Stimulated activated naive B cell treated with anti-CD40 and anti-IgM and Interleukin-4, amounts not matched to agents 10 μg/mL and 1 μg/mL and 100 μg/mL, for 72 hours (primary cell): ENCODE results near the gene CDKL5.

Experiments used
- ATAC-seq, 2 donors: fragments of 150-1000 bp; cut with Tn5 transposase; replicated peaks; 2 replicates each; pipeline ENCODE4 v1.10.0; 2021; ENCODE audit warnings: moderate library complexity in 1 of 2
- DNase-seq: peaks from one replicate; pipeline ENCODE4 v3.0.0; 2021
- H3K27ac Mint-ChIP-seq: one replicate; pipeline ENCODE4 v1.8.0; 2022; ENCODE audit warnings: mild to moderate bottlenecking, mixed read lengths
- H3K27me3 Mint-ChIP-seq, 2 donors: one replicate each; pipeline ENCODE4 v1.8.0; 2022; ENCODE audit warnings: mixed read lengths in 2 of 2
- H3K36me3 Mint-ChIP-seq, 2 donors: one replicate each; pipeline ENCODE4 v1.8.0; 2022; ENCODE audit warnings: mixed read lengths in 2 of 2, mild to moderate bottlenecking in 1 of 2
- H3K4me1 Mint-ChIP-seq, 2 donors: one replicate each; pipeline ENCODE4 v1.8.0; 2022; ENCODE audit warnings: mixed read lengths in 2 of 2, mild to moderate bottlenecking in 1 of 2
- H3K4me3 Mint-ChIP-seq, 2 donors: one replicate each; pipeline ENCODE4 v1.8.0; 2022; ENCODE audit warnings: mild to moderate bottlenecking in 2 of 2, mixed read lengths in 2 of 2, moderate library complexity in 1 of 2
- H3K9me3 Mint-ChIP-seq, 2 donors: one replicate each; pipeline ENCODE4 v1.8.0; 2022; ENCODE audit warnings: mixed read lengths in 2 of 2, mild to moderate bottlenecking in 1 of 2

The CDKL5 gene

GRCh38 chrX:18491587-18492340 lies 66.4 kb downstream of the CDKL5 start:
- no peak for ATAC-seq

GRCh38 chrX:18534949-18535348 lies 109.5 kb downstream of the CDKL5 start:
- Mint-ChIP-seq H3K27ac (no peak overlapping the region), H3K36me3 (peaks cover 0 to under 1% of the 10 kb centered on the region in 2 donors), H3K4me1 (peaks cover 3 to 7% of the 10 kb centered on the region in 2 donors), H3K9me3 (peaks cover 0 to under 1% of the 10 kb centered on the region in 2 donors), H3K4me3 (no peak overlapping the region), H3K27me3 (no peaks in the 10 kb centered on the region)
- no peak for DNase-seq
- ATAC-seq: no peak

More at GRCh38 chrX:18491587-18492340, 66.4 kb downstream of the CDKL5 start:
- DNase-seq: no peak
- H3K36me3 Mint-ChIP-seq: no peaks in the 10 kb centered on the region
- H3K9me3 Mint-ChIP-seq: no peaks in the 10 kb centered on the region
- H3K4me3 Mint-ChIP-seq: no peak overlapping the region
- H3K4me1 Mint-ChIP-seq: peaks cover 0 to 10% of the 10 kb centered on the region in 2 donors
- H3K27ac Mint-ChIP-seq: no peak overlapping the region
- H3K27me3 Mint-ChIP-seq: no peaks in the 10 kb centered on the region

- H3K36me3 Mint-ChIP-seq: peaks cover 3 to 6% of the 10 kb centered on the region in 2 donors
- no peak overlapping the region for H3K27ac Mint-ChIP-seq
- no peaks in the 10 kb centered on the region for H3K27me3 Mint-ChIP-seq
- H3K9me3 Mint-ChIP-seq: peaks cover 0 to 6% of the 10 kb centered on the region in 2 donors
- ATAC-seq: no peak
- no peak overlapping the region for H3K4me3 Mint-ChIP-seq
- H3K4me1 Mint-ChIP-seq: peaks cover 3 to 7% of the 10 kb centered on the region in 2 donors
- no peak for DNase-seq
Measured at GRCh38 chrX:18537068-18537467, 111.7 kb downstream of the CDKL5 start.

GRCh38 chrX:18537524-18537923 lies 112.1 kb downstream of the CDKL5 start:
- Mint-ChIP-seq H3K27me3 (no peaks in the 10 kb centered on the region), H3K4me1 (peaks cover 3 to 7% of the 10 kb centered on the region in 2 donors), H3K36me3 (peaks cover 3 to 6% of the 10 kb centered on the region in 2 donors), H3K9me3 (peaks cover 0 to 6% of the 10 kb centered on the region in 2 donors), H3K27ac (no peak overlapping the region), H3K4me3 (no peak overlapping the region)
- ATAC-seq (peak in 1 of 2 donors; percentile 58), DNase-seq (no peak)

- DNase-seq (no peak), ATAC-seq (no peak)
- Mint-ChIP-seq H3K27ac (no peak overlapping the region), H3K36me3 (peaks cover 3 to 6% of the 10 kb centered on the region in 2 donors), H3K27me3 (no peaks in the 10 kb centered on the region), H3K9me3 (peaks cover 0 to 6% of the 10 kb centered on the region in 2 donors), H3K4me1 (peaks cover 3 to 11% of the 10 kb centered on the region in 2 donors), H3K4me3 (no peak overlapping the region)
Measured at GRCh38 chrX:18542131-18542530, 116.7 kb downstream of the CDKL5 start.

- Mint-ChIP-seq H3K36me3 (peaks cover 3 to 6% of the 10 kb centered on the region in 2 donors), H3K4me1 (peaks cover 0 to 5% of the 10 kb centered on the region in 2 donors), H3K27ac (no peak overlapping the region), H3K9me3 (peaks cover 0 to 6% of the 10 kb centered on the region in 2 donors), H3K27me3 (no peaks in the 10 kb centered on the region), H3K4me3 (no peak overlapping the region)
- DNase-seq (no peak), ATAC-seq (no peak)
Measured at GRCh38 chrX:18542905-18543304, 117.5 kb downstream of the CDKL5 start.

GRCh38 chrX:18543738-18544137 lies 118.3 kb downstream of the CDKL5 start:
- peaks cover 0 to 4% of the 10 kb centered on the region in 2 donors for H3K4me1 Mint-ChIP-seq
- no peak for DNase-seq
- H3K4me3 Mint-ChIP-seq: no peak overlapping the region
- peak; percentile 55 to 67 for ATAC-seq
- H3K36me3 Mint-ChIP-seq: peaks cover 3 to 6% of the 10 kb centered on the region in 2 donors
- no peaks in the 10 kb centered on the region for H3K27me3 Mint-ChIP-seq
- H3K27ac Mint-ChIP-seq: no peak overlapping the region
- peaks cover 0 to 6% of the 10 kb centered on the region in 2 donors for H3K9me3 Mint-ChIP-seq

GRCh38 chrX:18545771-18546170 lies 120.4 kb downstream of the CDKL5 start:
- H3K27me3 Mint-ChIP-seq: no peaks in the 10 kb centered on the region
- no peaks in the 10 kb centered on the region for H3K9me3 Mint-ChIP-seq
- peaks cover 3% of the 10 kb centered on the region in 2 donors for H3K36me3 Mint-ChIP-seq
- H3K27ac Mint-ChIP-seq: no peak overlapping the region
- ATAC-seq (no peak), DNase-seq (no peak)
- peaks cover 0 to 4% of the 10 kb centered on the region in 2 donors for H3K4me1 Mint-ChIP-seq
- no peak overlapping the region for H3K4me3 Mint-ChIP-seq

- no peak for DNase-seq
- H3K9me3 Mint-ChIP-seq: no peaks in the 10 kb centered on the region
Measured at GRCh38 chrX:18548996-18549395, 123.6 kb downstream of the CDKL5 start.

GRCh38 chrX:18549643-18550042 lies 124.2 kb downstream of the CDKL5 start:
- Mint-ChIP-seq H3K27me3 (no peaks in the 10 kb centered on the region), H3K4me3 (no peak overlapping the region), H3K9me3 (no peaks in the 10 kb centered on the region), H3K27ac (no peak overlapping the region), H3K36me3 (no peaks in the 10 kb centered on the region), H3K4me1 (peaks cover 0 to 5% of the 10 kb centered on the region in 2 donors)
- ATAC-seq (no peak), DNase-seq (no peak)

More at GRCh38 chrX:18548996-18549395, 123.6 kb downstream of the CDKL5 start:
- Mint-ChIP-seq H3K27ac (no peak overlapping the region), H3K4me1 (peaks cover 0 to 6% of the 10 kb centered on the region in 2 donors), H3K36me3 (no peaks in the 10 kb centered on the region), H3K27me3 (no peaks in the 10 kb centered on the region), H3K4me3 (no peak overlapping the region)
- no peak for ATAC-seq

GRCh38 chrX:18557879-18558278 lies 132.5 kb downstream of the CDKL5 start:
- peaks cover 0 to 3% of the 10 kb centered on the region in 2 donors for H3K36me3 Mint-ChIP-seq
- no peak for ATAC-seq
- H3K4me3 Mint-ChIP-seq: no peak overlapping the region
- H3K27ac Mint-ChIP-seq: no peak overlapping the region
- H3K27me3 Mint-ChIP-seq: no peaks in the 10 kb centered on the region
- H3K9me3 Mint-ChIP-seq: no peaks in the 10 kb centered on the region
- no peak for DNase-seq
- H3K4me1 Mint-ChIP-seq: peaks cover 0 to 4% of the 10 kb centered on the region in 2 donors

GRCh38 chrX:18558799-18559198 lies 133.4 kb downstream of the CDKL5 start:
- Mint-ChIP-seq H3K27ac (no peak overlapping the region), H3K36me3 (peaks cover 0 to 3% of the 10 kb centered on the region in 2 donors), H3K4me1 (no peaks in the 10 kb centered on the region), H3K4me3 (no peak overlapping the region), H3K9me3 (no peaks in the 10 kb centered on the region), H3K27me3 (no peaks in the 10 kb centered on the region)
- DNase-seq: no peak
- no peak for ATAC-seq

- H3K27ac Mint-ChIP-seq: no peak overlapping the region
- H3K9me3 Mint-ChIP-seq: no peaks in the 10 kb centered on the region
- peaks cover 2 to 3% of the 10 kb centered on the region in 2 donors for H3K36me3 Mint-ChIP-seq
- ATAC-seq (no peak), DNase-seq (no peak)
- H3K27me3 Mint-ChIP-seq: peaks cover 0 to 3% of the 10 kb centered on the region in 2 donors
- H3K4me3 Mint-ChIP-seq: no peak overlapping the region
- no peaks in the 10 kb centered on the region for H3K4me1 Mint-ChIP-seq
Measured at GRCh38 chrX:18561020-18561419, 135.6 kb downstream of the CDKL5 start.

- ATAC-seq: no peak
- no peak overlapping the region for H3K27ac Mint-ChIP-seq
- no peaks in the 10 kb centered on the region for H3K4me1 Mint-ChIP-seq
Measured at GRCh38 chrX:18565727-18566126, 140.3 kb downstream of the CDKL5 start.

GRCh38 chrX:18566748-18567147 lies 141.3 kb downstream of the CDKL5 start:
- Mint-ChIP-seq H3K4me3 (no peak overlapping the region), H3K9me3 (no peaks in the 10 kb centered on the region), H3K27me3 (peaks cover 0 to 3% of the 10 kb centered on the region in 2 donors), H3K27ac (no peak overlapping the region), H3K4me1 (no peaks in the 10 kb centered on the region), H3K36me3 (peaks cover 0 to 2% of the 10 kb centered on the region in 2 donors)
- no peak for ATAC-seq
- no peak for DNase-seq

More at GRCh38 chrX:18565727-18566126, 140.3 kb downstream of the CDKL5 start:
- H3K27me3 Mint-ChIP-seq: peaks cover 0 to 3% of the 10 kb centered on the region in 2 donors
- no peaks in the 10 kb centered on the region for H3K9me3 Mint-ChIP-seq
- no peak overlapping the region for H3K4me3 Mint-ChIP-seq
- DNase-seq: no peak
- peaks cover 0 to 2% of the 10 kb centered on the region in 2 donors for H3K36me3 Mint-ChIP-seq
